Liver (tissue), 9 donors: ENCODE data around the gene KCNK16. TPM values are rescaled to one million over a fixed set of nuclear protein-coding genes. Genes with fewer than 3 reads are reported as not detected.

ENCODE experiments used
- DNase-seq: peaks from one replicate; pipeline ENCODE4 v3.0.0-alpha.2; 2017; ENCODE audit warnings: low spot score
- H3K27ac ChIP-seq, 2 donors: one replicate each; pipeline ENCODE4 v1.7.0; 2013; ENCODE audit warnings: inconsistent platforms in 2 of 2, low read length in 2 of 2, control low read depth in 1 of 2, low read depth in 1 of 2, mild to moderate bottlenecking in 1 of 2
- H3K27me3 ChIP-seq, 4 donors: one replicate each; pipeline versions ENCODE4 v1.6.1 to v1.7.0; 2013; ENCODE audit warnings: low read length in 3 of 4, inconsistent platforms in 1 of 4, mild to moderate bottlenecking in 1 of 4, moderate library complexity in 1 of 4; ENCODE audit not compliant: control insufficient read depth in 4 of 4, insufficient read depth in 4 of 4
- H3K36me3 ChIP-seq, 4 donors: one replicate each; pipeline versions ENCODE4 v1.6.1 to v1.7.0; 2013; ENCODE audit warnings: low read length in 3 of 4, mild to moderate bottlenecking in 3 of 4, low read depth in 1 of 4, moderate library complexity in 1 of 4; ENCODE audit not compliant: control insufficient read depth in 4 of 4, insufficient read depth in 3 of 4
- H3K4me1 ChIP-seq, 4 donors: one replicate each; pipeline versions ENCODE4 v1.6.1 to v1.7.0; 2013; ENCODE audit warnings: low read length in 3 of 4, mild to moderate bottlenecking in 3 of 4, moderate library complexity in 1 of 4; ENCODE audit not compliant: control insufficient read depth in 4 of 4, insufficient read depth in 4 of 4
- H3K4me3 ChIP-seq, 3 donors: one replicate each; pipeline versions ENCODE4 v1.6.1 to v1.7.0; 2013; ENCODE audit warnings: low read length in 3 of 3, control low read depth in 1 of 3, low read depth in 1 of 3, mild to moderate bottlenecking in 1 of 3
- H3K9ac ChIP-seq, 2 donors: one replicate each; pipeline ENCODE4 v1.7.0; 2013; ENCODE audit warnings: low read length in 2 of 2, mild to moderate bottlenecking in 2 of 2, moderate library complexity in 2 of 2, control low read depth in 1 of 2, low read depth in 1 of 2
- H3K9me3 ChIP-seq, 4 donors: one replicate each; pipeline versions ENCODE4 v1.6.1 to v1.7.0; 2013; ENCODE audit warnings: low read length in 3 of 4; ENCODE audit not compliant: control insufficient read depth in 4 of 4
- ATF3 ChIP-seq: IDR thresholded peaks from 2 replicates; pipeline ENCODE4 v1.6.1; 2016; ENCODE audit warnings: antibody characterized with exemption
- CTCF ChIP-seq: fragments of 150-350 bp; IDR thresholded peaks from 2 replicates; pipeline ENCODE4 v1.5.1; 2017; ENCODE audit warnings: improper control_type of control experiment, low read depth, low read length; ENCODE audit not compliant: missing input control
- EGR1 ChIP-seq, 2 donors: IDR thresholded peaks; 2 replicates each; pipeline ENCODE4 v1.6.1; 2016 to 2018; ENCODE audit warnings: antibody characterized with exemption in 2 of 2, low read depth in 2 of 2
- FOXA2 ChIP-seq: IDR thresholded peaks from 2 replicates; pipeline ENCODE4 v1.6.1; 2016; ENCODE audit warnings: antibody characterized with exemption
- GABPA ChIP-seq, 2 donors: IDR thresholded peaks in 1 of 2; conservative IDR thresholded peaks in 1 of 2; 2 replicates each; pipeline ENCODE4 v1.6.1; 2016; ENCODE audit warnings: antibody characterized with exemption in 2 of 2, mild to moderate bottlenecking in 1 of 2, moderate library complexity in 1 of 2
- HNF4G ChIP-seq: IDR thresholded peaks from 2 replicates; pipeline ENCODE4 v1.6.1; 2016; ENCODE audit warnings: antibody characterized with exemption
- JUND ChIP-seq, 2 donors: IDR thresholded peaks; 2 replicates each; pipeline ENCODE4 v1.6.1; 2016; ENCODE audit warnings: antibody characterized with exemption in 2 of 2
- MAX ChIP-seq: IDR thresholded peaks from 2 replicates; pipeline ENCODE4 v1.6.1; 2016; ENCODE audit warnings: antibody characterized with exemption
- NR2F2 ChIP-seq: IDR thresholded peaks from 2 replicates; pipeline ENCODE4 v1.6.1; 2016; ENCODE audit warnings: antibody characterized with exemption
- RAD21 ChIP-seq, 2 donors: IDR thresholded peaks; 2 replicates each; pipeline ENCODE4 v1.6.1; 2016; ENCODE audit warnings: antibody characterized with exemption in 2 of 2, mild to moderate bottlenecking in 2 of 2
- REST ChIP-seq: IDR thresholded peaks from 2 replicates; pipeline ENCODE4 v1.6.1; 2016; ENCODE audit warnings: antibody characterized with exemption, mild to moderate bottlenecking
- RXRA ChIP-seq, 2 donors: IDR thresholded peaks; 2 replicates each; pipeline ENCODE4 v1.6.1; 2017 to 2018; ENCODE audit warnings: antibody characterized with exemption in 2 of 2, mild to moderate bottlenecking in 1 of 2
- SP1 ChIP-seq: IDR thresholded peaks from 2 replicates; pipeline ENCODE4 v1.6.1; 2018; ENCODE audit warnings: antibody characterized with exemption, mild to moderate bottlenecking
- TAF1 ChIP-seq: conservative IDR thresholded peaks from 2 replicates; pipeline ENCODE4 v1.6.1; 2016; ENCODE audit warnings: antibody characterized with exemption, mild to moderate bottlenecking
- YY1 ChIP-seq: IDR thresholded peaks from 2 replicates; pipeline ENCODE4 v1.6.1; 2016; ENCODE audit warnings: antibody characterized with exemption, mild to moderate bottlenecking
- ZBTB33 ChIP-seq: IDR thresholded peaks from 2 replicates; pipeline ENCODE4 v1.6.1; 2016; ENCODE audit warnings: antibody characterized with exemption
- WGBS: extraction: QIAGEN DNeasy Blood & Tissue Kit; methylation state at CpG from one replicate; pipeline ENCODE4 v1.1.7; 2013; 5-methylcytosine and 5-hydroxymethylcytosine counted together
- polyA plus RNA-seq, 2 donors: library from polyadenylated mRNA; stranded (reverse) in 1 of 2; unstranded in 1 of 2; fragments of 200-250 nt in 1 of 2; fragments of >200 nt in 1 of 2; fragmentation: Nextera tagmentation in 1 of 2; extraction: Ambion mirVana in 1 of 2; gene quantifications; one replicate each; pipeline versions ENCODE4 v1.2.1 to v1.2.3, GENCODE V29; 2013 to 2015
- total RNA-seq, 2 donors: library from RNA; depleted of rRNA; stranded (reverse); fragments of >200 nt; gene quantifications; one replicate each; pipeline ENCODE4 v1.2.3, GENCODE V29; 2014
- donor health status: healthy.
- donor health status: healthy.
- donor health status: healthy.
- donor health status: healthy.
- donor health status: healthy.

The KCNK16 gene
- total and polyA plus RNA-seq, 4 donors, result not detected

- Histone ChIP-seq H3K27ac (no peak overlapping the region), H3K36me3 (no peaks in the 10 kb centered on the region), H3K4me3 (no peak overlapping the region), H3K4me1 (peaks cover 18 to 34% (median 27%) of the 10 kb centered on the region in 4 donors), H3K27me3 (no peaks in the 10 kb centered on the region), H3K9me3 (no peaks in the 10 kb centered on the region), H3K9ac (no peak overlapping the region)
- DNase-seq, result no peak
- 88% methylated on average over 7 of the region's 7 CpGs for WGBS
- TF ChIP-seq FOXA2, result no peak
- peak in 1 of 2 donors; percentile 14 for TF ChIP-seq RAD21 (IDR thresholded peaks at IDR 0.05)
Observed at GRCh38 chr6:39301606-39302005, 20.9 kb downstream of the KCNK16 start.

GRCh38 chr6:39300739-39301138 lies 21.8 kb downstream of the KCNK16 start:
- Histone ChIP-seq H3K4me1 (peaks cover 19 to 41% (median 35%) of the 10 kb centered on the region in 4 donors), H3K4me3 (no peak overlapping the region), H3K27ac (no peak overlapping the region), H3K36me3 (no peaks in the 10 kb centered on the region), H3K9me3 (no peaks in the 10 kb centered on the region), H3K27me3 (no peaks in the 10 kb centered on the region), H3K9ac (no peak overlapping the region)
- no peak for TF ChIP-seq NR2F2
- TF ChIP-seq YY1, result no peak
- TF ChIP-seq REST, result no peak
- no peak for TF ChIP-seq EGR1 (IDR thresholded peaks at IDR 0.05; ENCODE audit: low read depth in 2 of 2)
- no peak for TF ChIP-seq RAD21 (IDR thresholded peaks at IDR 0.05)
- no peak for TF ChIP-seq JUND (IDR thresholded peaks at IDR 0.05)
- no peak for TF ChIP-seq GABPA (IDR thresholded peaks at IDR 0.05 in 1 of 2, conservative IDR thresholded peaks at IDR 0.05 in 1 of 2)
- TF ChIP-seq CTCF, result no peak
- TF ChIP-seq MAX, result no peak
- TF ChIP-seq ZBTB33, result no peak
- no peak for TF ChIP-seq RXRA (IDR thresholded peaks at IDR 0.05)
- TF ChIP-seq TAF1, result no peak
- TF ChIP-seq SP1, result no peak
- TF ChIP-seq HNF4G, result no peak
- no peak for TF ChIP-seq FOXA2
- no peak for TF ChIP-seq ATF3
- WGBS, result 93% methylated on average over 6 of the region's 6 CpGs
- no peak for DNase-seq
